A549 (cell line): ENCODE measurements around the gene BCR. TPM values are rescaled to one million over a fixed set of nuclear protein-coding genes. Genes with fewer than 3 reads are reported as not detected.

Source experiments
- ATAC-seq, 2 experiments: fragments of 200-7000 bp in 1 of 2; fragments of >200 bp in 1 of 2; cut with Nextera tagmentation in 1 of 2; cut with Tn5 transposase in 1 of 2; 3 replicates each; pipeline versions ENCODE4 v1.8.0 to v1.9.1; 2018 to 2020; ENCODE audit warnings: mild to moderate bottlenecking in 1 of 2, moderate library complexity in 1 of 2
- CTCF ChIA-PET: fragments of 300-600 bp; sonication (Branson Sonifier 250); formaldehyde crosslinking; extraction: SDS; loops from one replicate; lab custom pipeline; 2021; ENCODE audit warnings: antibody characterized with exemption, inconsistent platforms; lab: Yijun Ruan, JAX
- POLR2A ChIA-PET: fragments of 350-600 bp; formaldehyde crosslinking; extraction: SDS; loops from one replicate; lab custom pipeline; 2021; ENCODE audit warnings: antibody characterized with exemption, inconsistent platforms; lab: Yijun Ruan, JAX
- DNase-seq, 2 experiments: peaks; one replicate each; pipeline versions ENCODE4 v3.0.0 to v3.0.0-alpha.2; 2011 to 2016; ENCODE audit warnings: low read depth in 1 of 2, low spot score in 1 of 2
- FAIRE-seq: peaks from 2 replicates; lab custom pipeline; 2011; peaks lifted over from hg19 to GRCh38; lab: Jason Lieb, UNC
- H3K27ac ChIP-seq, 2 experiments: fragments of >200 bp; sonication (Bioruptor Twin); formaldehyde crosslinking; 3 replicates each; pipeline ENCODE4 v1.5.1; 2016 to 2017
- H3K4me1 ChIP-seq: fragments of >200 bp; sonication (Bioruptor Twin); formaldehyde crosslinking; 3 replicates; pipeline ENCODE4 v1.6.1; 2016
- H3K4me2 ChIP-seq: fragments of >200 bp; sonication (Bioruptor Twin); formaldehyde crosslinking; 3 replicates; pipeline ENCODE4 v1.6.1; 2016
- H3K4me3 ChIP-seq: fragments of >200 bp; sonication (Bioruptor Twin); formaldehyde crosslinking; 3 replicates; pipeline ENCODE4 v1.5.1; 2016
- H3K9me3 ChIP-seq: fragments of >200 bp; sonication (Bioruptor Twin); formaldehyde crosslinking; 3 replicates; pipeline ENCODE4 v1.6.1; 2016
- EHF ChIP-seq: fragments of 250-450 bp; sonication (Bioruptor Pico); IDR thresholded peaks from 2 replicates; pipeline ENCODE4 v1.5.0; 2020; ENCODE audit warnings: mild to moderate bottlenecking
- FOSB ChIP-seq: fragments of 250-450 bp; sonication (Bioruptor Pico); IDR thresholded peaks from 2 replicates; pipeline ENCODE4 v1.5.0; 2020; ENCODE audit warnings: mild to moderate bottlenecking, moderate library complexity
- KDM5A ChIP-seq: fragments of 200-600 bp; sonication (generic); IDR thresholded peaks from 2 replicates; pipeline ENCODE4 v1.6.1; 2016; ENCODE audit warnings: antibody characterized with exemption, mild to moderate bottlenecking
- MAZ ChIP-seq: fragments of 150-350 bp; IDR thresholded peaks from 2 replicates; pipeline ENCODE4 v1.6.1; 2014; ENCODE audit warnings: antibody characterized with exemption, low read depth, low read length, borderline replicate concordance
- PHF8 ChIP-seq: fragments of 200-600 bp; sonication (generic); IDR thresholded peaks from 2 replicates; pipeline ENCODE4 v1.6.1; 2016; ENCODE audit warnings: low read depth, mild to moderate bottlenecking, antibody characterized with exemption, moderate library complexity, borderline replicate concordance
- POLR2A ChIP-seq: IDR thresholded peaks from 2 replicates; pipeline ENCODE4 v1.6.1; 2012; ENCODE audit warnings: mild to moderate bottlenecking, low read length
- RCOR1 ChIP-seq: fragments of 150-350 bp; IDR thresholded peaks from 2 replicates; pipeline ENCODE4 v1.6.1; 2014; ENCODE audit warnings: antibody characterized with exemption, low read length, low read depth
- REST ChIP-seq: fragments of 200-600 bp; sonication (generic); IDR thresholded peaks from 2 replicates; pipeline ENCODE4 v1.6.1; 2016; ENCODE audit warnings: antibody characterized with exemption, mild to moderate bottlenecking, moderate library complexity
- RNF2 ChIP-seq: fragments of 200-600 bp; sonication (generic); IDR thresholded peaks from 2 replicates; pipeline ENCODE4 v1.6.1; 2016; ENCODE audit warnings: low read depth, mild to moderate bottlenecking, antibody characterized with exemption, moderate library complexity, borderline replicate concordance
- TFCP2L1 ChIP-seq: fragments of 250-450 bp; sonication (Bioruptor Pico); IDR thresholded peaks from 2 replicates; pipeline ENCODE4 v1.5.0; 2021; ENCODE audit warnings: mild to moderate bottlenecking
- TP53 ChIP-seq: fragments of 250-450 bp; sonication (Bioruptor Pico); IDR thresholded peaks from 2 replicates; pipeline ENCODE4 v1.5.0; 2021; ENCODE audit warnings: mild to moderate bottlenecking, moderate library complexity
- ZC3H11A ChIP-seq: fragments of 450-650 bp; IDR thresholded peaks from 2 replicates; pipeline ENCODE4 v1.6.1; 2014; ENCODE audit warnings: antibody characterized with exemption, mild to moderate bottlenecking
- ZFP36 ChIP-seq: fragments of 450-650 bp; IDR thresholded peaks from 2 replicates; pipeline ENCODE4 v1.6.1; 2014; ENCODE audit warnings: borderline replicate concordance; ENCODE audit not compliant: partially characterized antibody
- WGBS: methylation state at CpG from one replicate; pipeline ENCODE4 v1.1.6; 2017; ENCODE audit errors: missing lambda C conversion rate; 5-methylcytosine and 5-hydroxymethylcytosine counted together
- polyA plus RNA-seq, 4 experiments: library from polyadenylated mRNA; depleted of rRNA in 3 of 4; stranded (reverse); fragments of >200 nt; fragmentation: RNase III in 1 of 4; extraction: RNeasy Plus Mini Kit Qiagen cat#74134 plus additional on column Dnase treatment in 1 of 4; gene quantifications; 2 replicates in 3 of 4; 3 replicates in 1 of 4; pipeline ENCODE4 v1.2.3, GENCODE V29; 2011 to 2017
- TF ChIP-seq, protein P1 (sequence below): fragments of 250-450 bp; sonication (Bioruptor Pico); IDR thresholded peaks from 2 replicates; pipeline ENCODE4 v1.5.0; 2021; ENCODE audit warnings: mild to moderate bottlenecking, moderate library complexity, borderline replicate concordance
- TF ChIP-seq, protein P2 (sequence below): fragments of 150-350 bp; IDR thresholded peaks from 2 replicates; pipeline ENCODE4 v1.6.1; 2014; ENCODE audit warnings: low read depth, mild to moderate bottlenecking, low read length

BCR gene
- polyA plus RNA-seq, 2 of the 4 experiments (the other 2 are of a cell fraction): 14.7 to 16.4 TPM

DNA sequence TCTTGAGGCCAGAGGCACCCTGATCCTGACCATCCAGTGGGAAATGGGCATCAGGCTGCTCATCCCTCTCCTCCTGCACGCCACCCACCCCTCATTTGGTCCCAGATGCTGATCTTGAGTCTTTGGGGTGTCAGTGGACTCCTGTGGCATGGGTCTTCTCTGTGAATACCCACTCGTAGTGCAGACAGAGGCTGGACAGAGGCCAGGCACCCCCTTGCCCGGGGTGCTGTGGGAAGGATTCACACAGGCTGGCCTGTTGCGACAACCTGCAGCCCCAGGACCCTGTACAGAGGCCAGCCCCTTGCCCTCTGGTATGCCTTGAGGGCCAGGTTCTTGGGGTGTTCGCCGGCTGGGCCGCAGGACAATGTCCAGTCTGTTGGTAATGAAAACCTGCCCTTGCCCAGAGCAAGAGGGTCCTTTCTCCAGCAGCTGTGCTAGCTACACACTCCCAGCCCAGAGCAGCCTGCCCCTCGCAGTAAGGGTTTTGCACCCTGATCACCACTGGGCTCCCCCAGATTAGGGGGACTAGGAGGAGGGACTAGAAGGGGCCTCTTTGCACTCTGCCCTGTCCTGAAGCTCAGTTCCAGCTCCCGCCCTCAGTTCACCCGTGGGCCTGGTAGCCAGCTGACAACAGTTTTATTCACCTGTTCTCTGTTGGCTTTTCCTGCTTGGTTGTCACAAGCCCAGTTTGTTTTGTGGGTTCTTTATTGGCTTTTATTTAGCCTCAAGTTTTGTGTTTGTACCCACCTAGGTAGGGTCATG lies 76.0 kb downstream of the BCR start:
- CTCF ChIA-PET: interaction anchor here (1.9 kb wide), 1 partner anchor 26 kb away, joined by 5 read pairs; no protein-coding TSS in a partner anchor
- FAIRE-seq: no peak
- Histone ChIP-seq H3K27ac (no peak overlapping the region), H3K4me3 (no peak overlapping the region), H3K9me3 (no peaks in the 10 kb centered on the region), H3K4me1 (peaks cover 14% of the 10 kb centered on the region), H3K4me2 (no peak overlapping the region)
- DNase-seq: no peak
- no peak for ATAC-seq
- no peak for TF ChIP-seq MAZ
- POLR2A ChIA-PET: no interaction called here
- WGBS: 82% methylated on average over 4 of the region's 10 CpGs

DNA sequence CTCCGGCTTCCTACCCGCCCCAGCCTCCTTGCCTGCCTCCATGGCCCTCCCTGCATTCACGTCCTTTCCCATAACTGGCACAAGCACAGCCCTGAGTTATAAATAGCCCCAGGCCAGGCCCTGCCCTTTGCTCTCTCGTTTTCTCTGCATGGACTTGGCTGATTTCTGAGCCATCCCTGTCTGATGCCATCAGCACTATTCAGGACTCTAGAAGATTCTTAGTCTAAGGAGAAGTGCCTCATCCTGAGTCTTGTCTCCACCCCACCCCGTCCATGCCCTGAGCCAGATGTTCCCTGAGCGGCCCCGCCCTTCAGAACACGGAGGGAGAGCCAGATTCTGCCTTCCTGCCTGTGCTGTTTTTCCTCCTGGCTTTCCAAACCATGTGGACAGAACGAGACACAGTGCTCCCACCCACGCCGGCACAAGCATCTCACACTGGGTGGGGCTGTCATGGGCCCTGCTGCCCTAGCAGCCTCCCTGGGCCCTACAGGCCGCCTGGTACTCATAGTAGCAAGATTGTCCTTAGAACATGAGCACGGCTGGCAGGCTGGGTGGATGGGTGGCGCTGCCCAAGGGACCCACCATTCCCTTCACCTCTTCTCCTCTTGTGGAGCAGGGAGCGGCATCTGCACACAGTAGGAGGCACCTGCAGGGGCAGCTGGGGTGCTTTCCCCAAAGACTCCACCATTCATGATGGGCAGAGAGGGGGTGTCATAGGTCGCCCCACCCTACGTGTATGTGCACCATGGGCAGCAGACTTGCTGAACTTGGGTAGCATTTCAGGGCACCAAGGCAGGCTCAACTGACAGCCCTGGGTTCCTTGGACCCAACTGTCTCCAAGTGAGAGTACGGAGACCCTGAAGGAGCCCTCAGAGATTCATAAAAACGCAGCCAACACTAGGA lies 76.9 kb downstream of the BCR start:
- TF ChIP-seq EHF (CRISPR knock-in tag) (no peak), REST (no peak), RNF2 (no peak), ZFP36 (no peak), TFCP2L1 (CRISPR knock-in tag) (no peak), TP53 (CRISPR knock-in tag) (no peak), ZC3H11A (no peak), RCOR1 (no peak), POLR2A (no peak), PHF8 (no peak), FOSB (CRISPR knock-in tag) (no peak), KDM5A (no peak)
- TF ChIP-seq, protein P1, sequence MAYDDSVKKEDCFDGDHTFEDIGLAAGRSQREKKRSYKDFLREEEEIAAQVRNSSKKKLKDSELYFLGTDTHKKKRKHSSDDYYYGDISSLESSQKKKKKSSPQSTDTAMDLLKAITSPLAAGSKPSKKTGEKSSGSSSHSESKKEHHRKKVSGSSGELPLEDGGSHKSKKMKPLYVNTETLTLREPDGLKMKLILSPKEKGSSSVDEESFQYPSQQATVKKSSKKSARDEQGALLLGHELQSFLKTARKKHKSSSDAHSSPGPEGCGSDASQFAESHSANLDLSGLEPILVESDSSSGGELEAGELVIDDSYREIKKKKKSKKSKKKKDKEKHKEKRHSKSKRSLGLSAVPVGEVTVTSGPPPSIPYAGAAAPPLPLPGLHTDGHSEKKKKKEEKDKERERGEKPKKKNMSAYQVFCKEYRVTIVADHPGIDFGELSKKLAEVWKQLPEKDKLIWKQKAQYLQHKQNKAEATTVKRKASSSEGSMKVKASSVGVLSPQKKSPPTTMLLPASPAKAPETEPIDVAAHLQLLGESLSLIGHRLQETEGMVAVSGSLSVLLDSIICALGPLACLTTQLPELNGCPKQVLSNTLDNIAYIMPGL (CRISPR knock-in tag): no peak
- TF ChIP-seq, protein P2, sequence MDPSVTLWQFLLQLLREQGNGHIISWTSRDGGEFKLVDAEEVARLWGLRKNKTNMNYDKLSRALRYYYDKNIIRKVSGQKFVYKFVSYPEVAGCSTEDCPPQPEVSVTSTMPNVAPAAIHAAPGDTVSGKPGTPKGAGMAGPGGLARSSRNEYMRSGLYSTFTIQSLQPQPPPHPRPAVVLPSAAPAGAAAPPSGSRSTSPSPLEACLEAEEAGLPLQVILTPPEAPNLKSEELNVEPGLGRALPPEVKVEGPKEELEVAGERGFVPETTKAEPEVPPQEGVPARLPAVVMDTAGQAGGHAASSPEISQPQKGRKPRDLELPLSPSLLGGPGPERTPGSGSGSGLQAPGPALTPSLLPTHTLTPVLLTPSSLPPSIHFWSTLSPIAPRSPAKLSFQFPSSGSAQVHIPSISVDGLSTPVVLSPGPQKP: no peak
- CTCF ChIA-PET: no interaction called here
- ATAC-seq: no peak
- Histone ChIP-seq H3K4me2 (no peak overlapping the region), H3K4me3 (no peak overlapping the region), H3K9me3 (no peaks in the 10 kb centered on the region), H3K27ac (no peak overlapping the region), H3K4me1 (peaks cover 9% of the 10 kb centered on the region)
- no peak for FAIRE-seq
- 81% methylated on average over 17 of the region's 19 CpGs for WGBS
- no peak for DNase-seq
- POLR2A ChIA-PET: no interaction called here
